Nucleus accumbens (tissue), 56 donors: ENCODE results near the gene WBP1.
"Not testable (repeated sequence)": the region's sequence is repeated elsewhere in the genome, so short reads cannot be mapped to it uniquely, and the experiment has no call there.

Source experiments
- DNase-seq, 56 donors: peaks; one replicate each; lab custom pipeline; 2025; lab: John Stamatoyannopoulos, UW

Gene WBP1

GRCh38 chr2:74474481-74474880 is 16.2 kb downstream of the WBP1 start:
- no peak for DNase-seq

GRCh38 chr2:74474899-74475298 is 16.7 kb downstream of the WBP1 start:
- no peak for DNase-seq

GRCh38 chr2:74481431-74481830 is 23.2 kb downstream of the WBP1 start:
- DNase-seq = no peak

GRCh38 chr2:74481961-74482800 is 23.9 kb downstream of the WBP1 start:
- DNase-seq = peak in 8 of 56 donors; percentile 45 to 83 (median 50)

GRCh38 chr2:74482801-74483674 is 24.8 kb downstream of the WBP1 start, which contains the start of the genes CCDC142 and TTC31:
CCDC142 (minus strand) TSS chr2:74482998; CDS start chr2:74482837, 161 bp downstream.
TTC31 (plus strand) TSS chr2:74483081; CDS start chr2:74483096, 15 bp downstream.
- peak; percentile 81 to 100 (median 95) for DNase-seq

- DNase-seq = not testable (repeated sequence)
These were observed 25.5 kb downstream of the WBP1 start for GRCh38 chr2:74483675-74484164.

- DNase-seq = no peak
These were observed 27.9 kb downstream of the WBP1 start for GRCh38 chr2:74486141-74486540.

GRCh38 chr2:74488643-74489481 is 30.6 kb downstream of the WBP1 start:
- no peak for DNase-seq

- DNase-seq = no peak
These were observed 31.7 kb downstream of the WBP1 start for GRCh38 chr2:74489906-74490305.

- no peak for DNase-seq
These were observed 33.7 kb downstream of the WBP1 start for GRCh38 chr2:74491648-74492544.

- DNase-seq = no peak
These were observed 35.3 kb downstream of the WBP1 start for GRCh38 chr2:74493546-74493945.

- no peak for DNase-seq
These were observed 37.2 kb downstream of the WBP1 start for GRCh38 chr2:74495440-74495839.

- DNase-seq = no peak
These were observed 38.9 kb downstream of the WBP1 start for GRCh38 chr2:74496997-74497776.

- DNase-seq = no peak
These were observed 39.7 kb downstream of the WBP1 start for GRCh38 chr2:74497777-74498499.

GRCh38 chr2:74498500-74499266 is 40.4 kb downstream of the WBP1 start:
- DNase-seq = no peak

GRCh38 chr2:74499267-74499939 is 41.2 kb downstream of the WBP1 start, which contains the start of gene LBX2:
LBX2 (minus strand) TSS chr2:74499603; CDS start chr2:74499537, 66 bp downstream.
- no peak for DNase-seq
